NK-92 (cell line): ENCODE results near the gene MCF2L.

Experiments
- DNase-seq: peaks from one replicate; lab custom pipeline; 2025; ENCODE audit not compliant: unreplicated experiment; lab: John Stamatoyannopoulos, UW

The MCF2L gene

DNA sequence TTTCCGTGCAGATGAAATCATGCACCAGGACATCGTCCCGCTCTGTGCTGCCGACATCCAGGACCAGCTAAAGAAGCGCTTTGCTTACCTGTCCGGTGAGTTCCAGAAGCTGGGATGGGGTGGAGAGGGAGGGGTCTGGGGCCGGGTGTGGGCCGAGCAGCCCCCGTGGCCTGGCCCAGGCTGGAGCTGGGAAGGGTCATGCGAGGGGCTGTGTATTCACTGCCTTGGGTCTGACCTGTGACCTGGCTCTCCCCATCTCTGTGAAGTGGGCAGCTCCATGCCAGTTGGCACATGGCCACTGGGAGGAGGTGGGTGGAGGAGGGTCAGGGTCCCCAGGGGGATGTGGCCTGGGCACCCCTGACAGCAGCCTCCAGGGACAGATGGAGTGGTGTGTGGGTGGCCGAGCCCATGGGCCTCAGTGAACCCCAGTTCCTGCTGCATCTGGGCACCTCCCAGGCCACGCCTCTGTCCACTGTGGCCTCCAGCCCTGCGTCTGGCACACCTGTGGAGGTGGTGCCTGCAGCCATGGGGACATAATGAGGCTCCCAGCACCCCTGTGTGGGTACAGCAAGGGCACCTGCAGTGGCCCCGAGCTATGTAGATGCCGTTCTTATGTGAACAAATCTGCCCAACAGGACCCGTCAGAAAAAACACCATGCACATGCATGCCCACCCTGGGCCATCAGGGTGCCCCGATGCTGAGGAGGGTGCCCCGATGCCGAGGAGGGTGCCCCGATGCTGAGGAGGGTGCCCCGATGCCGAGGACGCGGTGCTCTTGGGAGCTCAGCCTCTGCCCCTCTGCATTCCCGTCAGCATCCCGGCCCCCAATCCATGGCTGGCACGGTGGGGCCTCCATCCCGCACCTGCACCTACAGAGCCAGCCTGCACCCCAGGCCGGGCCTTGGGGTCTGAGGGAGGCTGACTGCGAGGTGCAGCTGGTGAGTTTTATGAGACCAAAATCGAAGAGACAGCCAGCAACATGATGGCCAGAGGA lies 46.0 kb downstream of the MCF2L start:
- DNase-seq, result no peak

DNA sequence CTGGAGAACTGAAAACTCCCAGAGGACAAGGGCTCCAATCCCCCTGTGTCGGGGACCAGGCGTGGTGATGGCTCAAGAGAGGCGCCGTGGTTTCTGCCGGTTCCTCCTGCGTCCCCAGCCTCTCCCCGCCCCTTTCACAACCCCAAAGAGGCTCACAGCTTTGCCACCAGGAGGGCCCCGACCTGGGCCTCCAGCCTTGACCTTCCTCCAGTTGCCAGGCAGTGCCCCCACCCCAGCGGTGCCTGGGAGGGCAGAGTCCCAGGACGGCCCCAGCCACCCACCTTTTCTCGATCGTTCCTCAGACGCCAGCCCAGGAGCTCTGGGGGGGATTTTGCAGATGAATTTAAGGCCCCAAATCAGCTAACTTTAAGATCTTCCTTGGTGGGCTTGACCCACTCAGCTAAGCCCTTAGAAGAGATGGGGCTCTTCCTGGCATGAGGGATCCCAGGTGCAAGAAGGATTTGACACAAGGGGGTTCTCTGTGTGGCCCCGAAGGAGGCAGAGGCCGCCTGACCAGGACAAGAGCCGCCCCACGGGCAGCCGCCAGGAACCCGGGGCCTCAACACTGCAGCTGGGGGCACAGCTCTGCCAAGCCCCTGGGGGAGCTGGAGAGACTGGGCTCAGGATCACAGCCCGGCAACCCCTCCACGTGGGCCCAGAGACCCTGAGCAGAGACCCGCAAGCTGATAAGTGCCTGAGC lies 47.0 kb downstream of the MCF2L start:
- no peak for DNase-seq

DNA sequence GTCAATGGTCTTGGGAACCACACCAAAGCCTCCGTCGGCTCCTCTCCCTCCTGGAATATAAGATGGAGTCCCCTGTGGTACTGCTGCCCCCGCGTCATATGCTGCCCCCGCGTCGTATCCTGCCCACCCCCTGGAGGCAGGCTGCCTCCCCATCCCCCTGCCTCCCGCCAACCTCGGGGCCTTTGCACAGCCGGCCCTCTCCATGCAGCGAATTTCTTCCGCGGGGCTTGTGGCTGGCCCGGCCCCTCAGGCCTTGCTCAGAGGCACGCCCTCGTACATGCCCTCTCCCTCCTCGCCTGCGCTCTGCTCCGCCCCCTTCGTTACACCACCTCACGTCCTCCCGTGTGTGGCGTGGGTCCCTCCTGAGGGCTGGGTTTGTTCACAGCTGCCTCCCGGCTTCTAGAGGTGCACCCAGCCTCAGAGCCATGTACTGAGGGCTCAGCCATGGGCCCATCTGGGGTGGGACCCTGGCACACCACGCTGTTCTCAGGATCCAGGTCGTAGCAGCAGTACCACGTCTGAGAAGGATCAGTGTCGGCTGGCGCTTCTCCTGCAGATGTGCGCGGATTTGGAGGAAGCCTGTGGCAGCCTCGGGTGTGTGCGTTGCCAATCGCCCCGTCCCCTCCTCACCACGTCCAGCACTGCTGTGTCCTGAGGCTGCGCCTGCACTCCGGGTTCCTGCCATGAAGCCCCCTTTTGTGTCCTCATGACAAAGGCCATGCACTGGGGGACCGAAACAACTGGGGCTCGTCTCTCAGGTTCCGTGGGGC lies 47.7 kb downstream of the MCF2L start:
- DNase-seq, result no peak

DNA sequence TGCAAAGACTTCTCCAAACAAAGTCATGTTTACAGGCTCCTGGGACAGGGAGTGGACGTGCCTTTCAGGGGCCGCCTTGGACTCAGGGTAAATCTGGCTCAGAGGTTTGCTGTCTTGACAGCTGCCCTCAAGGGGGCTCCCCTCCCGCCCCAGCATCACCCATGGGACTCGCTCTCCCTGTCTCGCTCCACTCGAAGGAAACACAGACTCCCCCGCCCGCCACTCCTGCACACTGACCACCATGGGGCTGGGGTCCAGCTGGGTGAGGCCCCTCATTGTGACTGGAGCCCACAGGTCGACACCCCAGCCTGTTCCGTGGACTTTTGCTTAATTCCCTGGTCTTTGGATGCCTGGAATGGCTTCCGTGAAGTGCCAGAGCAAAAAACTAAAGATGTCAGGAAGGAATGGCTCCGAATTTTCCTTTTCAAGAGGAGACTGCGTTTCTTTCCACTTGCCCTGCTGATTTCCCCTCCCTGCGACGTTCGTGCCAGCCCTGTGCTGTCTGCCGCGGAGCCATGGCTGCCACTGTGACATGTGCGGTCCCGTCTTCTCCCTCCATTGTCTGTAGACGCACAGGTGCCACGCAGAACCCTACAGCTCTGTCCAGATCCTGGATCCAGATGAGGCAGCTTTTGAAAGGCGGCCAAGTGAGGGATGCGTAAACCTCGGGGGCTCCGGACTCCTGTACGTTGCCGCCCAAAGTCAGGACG lies 48.6 kb downstream of the MCF2L start:
- no peak for DNase-seq

DNA sequence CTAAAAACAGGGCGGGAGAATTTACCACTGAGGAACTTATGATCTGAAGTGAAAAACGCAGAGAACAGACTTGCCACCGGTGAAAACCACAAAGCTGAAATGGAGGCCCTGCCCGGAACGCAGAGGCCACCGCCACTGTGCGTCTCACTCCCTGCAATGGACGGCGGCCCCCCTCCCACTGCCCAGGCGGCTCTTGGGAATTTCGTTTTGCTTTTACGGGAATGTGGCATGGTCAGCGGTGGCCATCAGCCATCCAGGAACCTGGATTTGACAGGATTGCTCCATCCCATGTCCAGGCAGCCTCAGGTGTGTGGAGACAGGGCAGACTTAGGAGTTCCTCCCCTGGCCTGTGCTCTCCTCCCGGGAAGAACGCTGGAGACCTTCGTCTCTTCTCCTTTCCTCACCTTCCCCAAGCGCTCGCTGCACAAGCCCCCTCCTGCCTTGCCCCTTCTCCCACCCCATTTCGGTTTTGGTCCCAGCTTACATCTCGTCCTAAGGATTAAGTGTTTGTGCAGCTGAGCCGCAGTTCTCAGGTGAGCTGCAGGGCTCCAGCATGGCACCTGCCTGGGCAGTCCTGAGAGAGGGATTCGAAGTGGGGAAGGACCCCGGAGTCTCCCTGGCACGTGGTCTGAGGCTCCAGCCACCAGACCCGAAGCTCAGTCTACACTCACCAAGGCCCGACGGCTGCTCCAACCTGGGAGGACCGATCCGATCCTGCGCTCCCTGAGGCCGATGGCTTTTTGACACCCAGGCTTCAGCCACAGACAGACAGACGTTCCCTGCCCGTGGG lies 49.9 kb downstream of the MCF2L start:
- no peak for DNase-seq

DNA sequence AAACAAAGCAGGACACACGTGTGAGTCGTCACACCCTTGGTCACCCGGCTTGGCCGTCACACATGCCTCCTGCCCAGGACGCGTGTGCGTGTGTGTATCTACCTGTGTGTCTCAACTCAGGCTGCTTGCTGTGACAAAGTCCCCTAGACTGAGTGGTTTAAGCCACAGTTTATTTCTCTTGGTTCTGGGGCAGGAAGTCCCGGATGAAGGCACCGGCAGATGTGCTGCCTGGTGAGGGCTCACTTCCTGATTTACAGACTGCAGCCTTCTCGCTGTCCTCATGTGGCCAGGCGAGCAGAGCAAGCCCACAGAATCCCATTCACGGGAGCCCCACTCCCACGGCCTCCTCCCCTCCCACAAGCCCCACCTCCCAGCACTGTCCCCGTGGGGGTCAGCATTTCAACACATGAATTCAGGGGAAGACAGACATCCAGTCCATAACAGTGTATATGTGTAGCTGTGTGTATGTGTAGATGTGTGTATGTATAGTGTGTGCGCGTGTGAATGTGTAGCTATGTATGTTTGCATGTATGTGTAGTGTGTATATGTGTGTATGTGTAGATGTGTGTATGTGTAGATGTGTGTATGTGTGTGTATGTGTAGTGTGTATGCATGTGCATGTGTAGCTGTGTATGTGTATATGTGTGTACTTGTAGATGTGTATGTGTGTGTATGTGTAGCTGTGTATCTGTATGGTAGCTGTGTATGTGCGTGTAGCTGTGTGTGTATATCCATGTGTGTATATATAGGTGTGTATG lies 51.5 kb downstream of the MCF2L start:
- DNase-seq, result no peak

DNA sequence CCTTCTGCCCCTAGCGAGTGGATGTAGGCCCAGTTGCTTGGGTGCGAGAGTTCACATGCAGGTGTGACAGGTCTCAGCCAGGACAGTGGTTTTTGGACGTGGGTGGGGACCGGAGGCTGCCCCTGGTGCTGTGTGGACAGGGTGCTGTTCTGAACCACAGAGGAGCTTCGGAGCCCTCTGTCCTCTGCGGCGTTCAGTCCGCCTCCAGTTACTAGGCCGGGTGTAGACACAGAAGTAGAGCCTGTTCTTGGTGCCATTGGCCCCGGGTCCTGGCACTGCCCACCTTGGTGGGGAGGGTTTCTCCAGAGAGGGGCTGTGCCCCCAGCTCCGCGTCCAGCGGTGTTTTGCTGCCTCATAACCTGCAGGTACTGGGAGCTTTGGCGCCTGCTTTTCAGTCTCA lies 52.4 kb downstream of the MCF2L start:
- DNase-seq, result no peak

DNA sequence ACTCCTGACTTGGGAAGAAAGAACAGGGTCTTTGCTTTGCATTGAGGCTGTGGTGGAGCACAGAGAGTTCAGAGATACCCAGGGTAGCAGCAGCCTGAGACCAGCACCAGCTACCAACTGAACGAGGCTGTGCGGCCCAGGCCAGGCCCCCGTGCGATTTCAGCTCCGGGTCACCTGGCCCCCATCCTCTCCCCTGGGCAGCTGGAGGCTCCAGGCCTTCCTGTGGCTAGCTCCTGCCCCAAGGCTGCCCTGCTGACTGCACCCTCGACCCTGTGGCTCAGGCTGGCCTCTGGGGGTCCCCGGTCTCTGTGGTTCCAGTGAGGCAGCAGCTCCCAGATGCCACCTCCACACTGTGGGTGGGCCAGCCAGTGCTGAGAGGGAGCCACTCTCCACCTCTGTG lies 52.8 kb downstream of the MCF2L start:
- no peak for DNase-seq

DNA sequence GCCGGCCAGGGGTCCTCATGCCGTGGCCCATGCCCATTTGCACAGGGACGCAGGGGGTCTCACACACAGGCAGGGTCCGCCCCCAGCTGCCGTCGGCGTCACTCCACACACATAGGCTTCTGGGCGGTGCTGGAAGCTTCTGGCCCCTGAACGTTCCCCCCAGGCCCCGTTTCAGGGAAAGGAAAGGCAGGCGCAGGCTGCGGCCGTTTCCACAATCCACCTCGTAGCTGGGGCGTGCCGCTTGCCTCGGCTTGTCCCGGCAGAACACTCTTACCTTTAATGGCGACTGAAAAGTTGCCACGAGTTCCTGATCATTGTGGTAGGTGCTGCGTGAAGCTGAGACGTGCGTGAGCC lies 53.4 kb downstream of the MCF2L start:
- no peak for DNase-seq

DNA sequence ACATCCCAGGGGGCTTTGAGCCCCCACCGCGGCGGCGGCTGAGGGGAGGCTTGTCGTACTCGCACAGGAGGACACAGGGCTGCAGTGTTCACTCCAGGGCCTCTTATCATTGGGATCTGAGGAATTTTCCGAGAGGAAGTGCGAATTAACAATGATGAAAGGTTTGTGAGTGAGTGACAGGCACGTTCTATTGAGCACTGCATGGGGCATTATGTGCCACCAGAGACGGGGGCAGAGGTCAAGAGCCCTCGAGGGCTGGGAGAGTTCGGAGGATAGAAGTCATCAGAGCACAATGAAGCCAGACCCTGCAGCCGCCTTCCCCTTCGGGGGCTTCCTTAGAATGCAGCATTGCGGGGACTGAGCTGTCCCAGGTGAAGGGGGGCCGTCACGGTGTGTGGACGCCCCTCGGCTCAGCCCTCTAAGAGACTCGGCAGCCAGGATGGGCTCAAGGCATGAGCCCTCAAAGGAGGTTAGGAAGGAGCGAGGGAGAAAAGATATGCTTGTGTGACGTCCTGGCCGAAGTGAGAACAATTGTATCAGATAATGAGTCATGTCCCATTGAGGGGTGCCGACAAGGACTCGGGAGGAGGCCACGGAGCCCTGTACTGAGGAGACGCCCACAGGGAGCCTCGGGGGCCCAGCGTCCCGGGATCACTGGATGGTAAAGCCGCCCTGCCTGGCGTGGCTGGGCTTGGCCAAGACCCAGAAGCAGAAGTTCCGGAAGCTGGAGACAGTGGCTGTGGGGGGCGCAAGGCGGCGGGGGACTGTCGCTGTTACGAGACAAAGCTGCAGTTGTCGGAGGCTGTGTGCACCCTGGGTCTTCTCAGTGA lies 53.9 kb downstream of the MCF2L start:
- no peak for DNase-seq

DNA sequence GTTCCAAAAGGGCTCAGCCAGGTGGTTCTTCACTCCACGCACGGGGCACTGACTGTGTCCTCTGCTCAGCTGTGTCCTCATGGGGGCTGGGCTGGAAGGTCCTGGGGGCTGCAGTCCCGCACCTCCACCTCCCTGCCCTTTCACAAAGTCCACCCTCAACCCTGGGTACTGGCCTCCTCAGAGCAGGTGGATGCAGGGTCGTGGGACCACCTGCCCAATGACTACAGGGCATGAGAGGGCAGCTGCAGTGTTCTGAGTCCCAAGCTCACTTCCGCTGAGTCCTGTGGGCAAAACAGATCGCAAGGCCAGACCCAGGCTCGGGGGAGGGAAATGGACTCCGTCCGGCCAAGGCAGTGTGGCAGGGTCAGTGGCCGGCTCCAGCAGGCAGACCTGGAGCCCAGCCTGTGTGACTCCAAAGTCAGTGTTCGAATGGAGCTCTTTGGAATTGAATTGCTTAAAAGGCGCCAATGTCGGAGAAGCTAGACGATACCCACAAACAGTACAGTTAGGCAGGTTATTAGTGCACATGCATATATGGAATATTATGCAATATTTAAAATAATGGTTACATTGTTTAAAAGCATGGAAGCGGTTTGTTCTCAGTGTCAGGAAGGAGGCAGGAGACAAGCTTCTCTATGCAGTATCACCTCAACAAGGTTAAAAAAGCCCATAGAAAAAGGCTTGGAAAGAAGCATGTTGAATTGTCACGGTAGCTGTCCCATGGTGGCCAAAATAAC lies 54.8 kb downstream of the MCF2L start:
- no peak for DNase-seq

DNA sequence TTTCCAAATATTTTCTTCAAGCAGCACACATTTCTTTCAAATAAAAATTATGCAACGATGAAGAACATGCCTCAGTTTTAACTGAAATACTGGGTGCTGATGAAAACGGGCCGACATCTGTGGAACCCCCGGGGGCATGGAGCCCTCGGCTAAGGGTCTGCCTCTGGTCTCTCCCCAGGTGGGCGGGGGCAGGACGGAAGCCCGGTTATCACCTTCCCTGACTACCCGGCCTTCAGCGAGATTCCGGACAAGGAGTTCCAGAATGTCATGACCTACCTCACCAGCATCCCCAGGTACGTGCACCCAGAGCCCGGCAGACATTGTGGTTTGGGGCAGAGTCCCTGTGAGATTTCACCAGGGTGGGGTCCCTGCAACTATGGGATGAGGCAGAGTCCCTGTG lies 55.5 kb downstream of the MCF2L start:
- DNase-seq, result no peak

DNA sequence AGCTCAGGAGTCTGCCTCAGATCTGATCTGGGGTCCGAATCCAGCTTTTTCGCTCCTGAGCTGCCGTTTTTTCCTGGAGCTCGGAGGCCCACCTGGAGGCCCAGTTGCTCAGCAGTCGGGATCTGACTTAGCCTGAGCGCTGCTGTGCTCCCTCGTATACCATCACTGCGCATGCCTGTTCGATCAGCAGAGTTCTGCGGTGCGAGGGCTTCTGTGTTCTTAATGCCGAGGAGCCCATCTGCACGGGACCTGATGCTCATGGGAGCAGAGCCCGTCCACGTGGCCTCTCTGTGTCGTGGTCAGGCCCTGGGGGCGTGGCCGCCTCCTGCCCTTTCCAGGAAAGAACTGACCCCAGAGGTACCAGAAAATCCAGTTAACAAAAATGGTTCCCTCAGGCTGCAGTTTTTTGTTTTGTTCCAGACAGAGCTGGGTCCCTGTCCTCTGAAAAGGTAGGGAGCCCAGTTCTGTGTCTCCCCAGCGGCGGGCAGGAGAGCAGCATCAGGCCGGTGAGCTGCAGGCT lies 57.4 kb downstream of the MCF2L start:
- no peak for DNase-seq

DNA sequence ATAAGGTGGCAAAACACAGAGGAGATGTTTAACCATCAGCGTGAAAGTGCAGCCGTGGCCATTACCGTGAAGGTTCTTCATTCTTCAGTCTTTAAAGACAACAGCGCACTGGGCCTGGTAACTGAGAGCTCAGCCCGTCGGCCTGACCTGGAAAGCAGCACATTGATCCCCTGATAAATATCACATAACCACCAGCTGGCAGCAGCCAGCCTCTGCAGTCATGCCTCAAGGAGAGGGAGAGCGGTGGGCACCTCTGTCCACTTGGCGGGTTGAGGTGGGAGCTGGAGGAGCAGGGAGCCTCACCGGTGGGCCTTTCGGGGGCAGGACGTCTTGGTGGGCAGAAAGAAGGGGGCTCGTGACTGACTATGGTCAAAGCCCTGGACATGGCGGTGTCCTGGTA lies 58.1 kb downstream of the MCF2L start:
- DNase-seq, result no peak

DNA sequence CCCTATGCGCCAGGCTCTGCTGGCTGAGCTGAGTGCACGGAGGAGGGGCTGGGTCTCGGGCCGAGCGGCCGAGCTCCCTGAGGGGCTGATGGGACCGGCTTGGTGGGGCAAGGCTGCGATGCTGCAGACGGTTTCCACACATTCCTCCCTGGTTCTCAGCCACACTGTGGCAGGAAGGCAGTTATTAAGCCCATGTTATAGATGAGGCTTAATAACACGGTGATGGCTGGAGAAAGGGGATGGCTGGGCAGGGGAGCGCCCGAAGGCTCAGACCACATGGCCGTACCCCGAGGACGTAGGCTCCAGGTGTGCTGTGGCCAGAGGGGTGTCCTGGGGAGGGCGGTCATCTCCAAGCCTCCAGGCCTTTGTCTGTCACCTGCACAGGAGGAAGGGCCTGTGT lies 58.6 kb downstream of the MCF2L start:
- no peak for DNase-seq

DNA sequence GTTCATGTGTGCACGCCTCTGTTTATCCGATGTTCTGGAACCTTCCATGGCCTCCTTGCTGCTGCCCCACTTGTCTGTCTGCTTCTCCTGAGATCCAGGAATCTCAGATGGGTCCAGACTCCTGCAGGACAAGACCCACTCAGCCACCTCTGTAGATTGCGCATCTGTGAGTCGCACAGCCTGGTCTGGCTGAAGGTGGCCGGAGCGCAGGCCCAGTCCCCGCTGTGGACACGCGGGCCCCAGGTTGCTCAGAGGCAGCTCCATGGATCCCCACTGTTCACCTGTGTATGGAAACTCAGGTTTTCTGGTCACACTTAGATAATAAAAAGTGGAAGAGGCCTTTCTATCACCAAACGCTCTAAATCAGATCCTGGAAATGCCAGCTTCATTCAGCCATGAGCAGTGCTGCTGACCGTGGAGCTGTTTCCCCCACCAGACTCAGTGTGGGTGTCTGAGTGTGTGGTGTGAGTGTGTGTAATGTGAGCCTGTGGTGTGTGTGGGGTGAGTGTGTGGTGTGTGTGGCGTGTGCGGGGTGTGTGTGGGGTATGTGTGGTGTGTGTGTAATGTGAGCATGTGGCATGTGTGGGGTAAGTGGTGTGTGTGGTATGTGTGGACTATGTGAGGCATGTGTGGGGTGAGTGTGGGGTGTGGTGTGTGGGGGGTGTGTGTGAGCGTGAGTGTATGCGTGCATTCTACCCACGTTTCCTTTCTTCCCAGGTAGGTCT lies 59.5 kb downstream of the MCF2L start:
- DNase-seq, result no peak

DNA sequence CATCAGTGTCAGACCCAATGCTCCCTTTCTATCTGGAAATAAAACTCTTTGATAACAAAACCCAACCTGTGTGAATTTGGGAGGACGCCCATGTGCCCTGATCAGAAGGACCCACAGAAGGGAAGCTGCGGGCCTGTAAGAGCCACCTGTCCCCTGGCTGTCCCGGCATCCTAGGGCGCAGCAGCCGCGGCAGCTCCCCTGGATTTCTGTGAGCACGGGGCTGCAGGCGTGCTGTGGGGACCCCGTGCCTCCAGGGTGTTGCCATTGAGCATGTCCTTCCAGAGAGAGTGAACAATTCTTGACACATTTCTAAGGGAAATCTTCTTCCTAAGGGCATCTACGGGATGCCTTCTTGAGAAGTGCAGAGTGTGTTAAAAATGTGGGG lies 60.0 kb downstream of the MCF2L start:
- DNase-seq, result no peak
